ENCODE measurements around the gene ABCA5.

The ABCA5 gene

GRCh38 chr17:69250641-69251040 is 76.3 kb downstream of the ABCA5 start:
- DNase-seq = no peak

GRCh38 chr17:69246726-69247375 is 80.1 kb downstream of the ABCA5 start:
- no peak for DNase-seq

- DNase-seq = no peak
Measured at GRCh38 chr17:69246202-69246601, 80.7 kb downstream of the ABCA5 start.

- DNase-seq = no peak
Measured at GRCh38 chr17:69245617-69246016, 81.3 kb downstream of the ABCA5 start.

- DNase-seq = no peak
Measured at GRCh38 chr17:69239611-69240600, 87.0 kb downstream of the ABCA5 start.

- DNase-seq = no peak
Measured at GRCh38 chr17:69236946-69237345, 90.0 kb downstream of the ABCA5 start.

- no peak for DNase-seq
Measured at GRCh38 chr17:69236464-69236863, 90.5 kb downstream of the ABCA5 start.

GRCh38 chr17:69235338-69236058 is 91.4 kb downstream of the ABCA5 start:
- DNase-seq = peak; percentile 12

- no peak for DNase-seq
Measured at GRCh38 chr17:69232650-69233049, 94.3 kb downstream of the ABCA5 start.

GRCh38 chr17:69231521-69231920 is 95.4 kb downstream of the ABCA5 start:
- DNase-seq = no peak

GRCh38 chr17:69230939-69231338 is 96.0 kb downstream of the ABCA5 start:
- no peak for DNase-seq

GRCh38 chr17:69228576-69228975 is 98.4 kb downstream of the ABCA5 start, which contains the start of gene ABCA10:
TSS of gene ABCA10 (minus strand) at chr17:69228824. CDS start at chr17:69225358, 3,466 bp downstream.
- DNase-seq = no peak

- DNase-seq = no peak
Measured at GRCh38 chr17:69228018-69228417, 98.9 kb downstream of the ABCA5 start.

GRCh38 chr17:69227541-69227940 is 99.4 kb downstream of the ABCA5 start:
- no peak for DNase-seq

GRCh38 chr17:69223809-69224208 is 103.1 kb downstream of the ABCA5 start:
- no peak for DNase-seq

- no peak for DNase-seq
Measured at GRCh38 chr17:69222707-69223258, 104.2 kb downstream of the ABCA5 start.

GRCh38 chr17:69220098-69220497 is 106.8 kb downstream of the ABCA5 start:
- DNase-seq = no peak

- no peak for DNase-seq
Measured at GRCh38 chr17:69218986-69219385, 107.9 kb downstream of the ABCA5 start.

- DNase-seq = no peak
Measured at GRCh38 chr17:69213059-69213813, 113.7 kb downstream of the ABCA5 start.

GRCh38 chr17:69208640-69209039 is 118.3 kb downstream of the ABCA5 start:
- no peak for DNase-seq

GRCh38 chr17:69207151-69207550 is 119.8 kb downstream of the ABCA5 start:
- DNase-seq = no peak

GRCh38 chr17:69198238-69198637 is 128.7 kb downstream of the ABCA5 start:
- no peak for DNase-seq

Data from activated CD4-positive, alpha-beta T cell treated with anti-CD3 and anti-CD28 coated beads for 1 hour (primary cell).